OCI-M2 (cell line): Measurements from ENCODE around the gene DSC1.
"Not testable (repeated sequence)": the region's sequence is repeated elsewhere in the genome, so short reads cannot be mapped to it uniquely, and the experiment has no call there.

ENCODE experiments used
- DNase-seq: peaks from one replicate; lab custom pipeline; 2025; ENCODE audit not compliant: unreplicated experiment; lab: John Stamatoyannopoulos, UW

DSC1 gene

DNA sequence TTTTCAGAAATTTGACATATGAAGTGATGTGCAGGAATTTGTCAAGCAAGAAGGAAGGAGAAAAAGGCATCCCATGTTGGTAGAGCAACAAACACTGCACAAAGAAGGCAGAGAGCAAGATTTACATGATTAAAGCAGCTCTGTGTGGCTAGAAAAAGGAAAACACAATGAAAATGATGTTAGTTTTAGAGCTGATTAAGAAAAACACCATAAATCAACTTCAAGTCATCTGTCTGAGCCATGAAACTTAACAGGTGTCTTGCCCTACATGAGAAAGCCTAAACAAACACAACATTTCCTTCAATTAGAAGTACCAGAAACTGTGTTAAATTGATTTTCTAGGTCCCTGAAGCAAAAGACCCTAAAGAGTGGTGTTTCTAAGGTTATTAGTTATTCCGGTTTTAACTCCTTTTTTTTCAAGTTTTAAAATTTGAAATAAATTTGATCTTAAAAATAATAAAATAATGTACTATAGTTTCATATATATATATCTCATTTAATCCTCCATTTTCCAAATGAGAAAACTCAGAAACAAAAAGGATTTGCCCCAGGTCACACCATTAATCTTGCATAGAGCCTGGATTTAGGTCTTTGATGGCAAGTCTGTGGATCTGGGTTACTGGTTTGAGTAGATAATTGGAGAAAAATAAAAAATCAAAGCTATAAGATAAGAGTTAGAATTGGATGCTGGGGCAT, 8.6 kb upstream of the DSC1 start:
- DNase-seq = no peak

DNA sequence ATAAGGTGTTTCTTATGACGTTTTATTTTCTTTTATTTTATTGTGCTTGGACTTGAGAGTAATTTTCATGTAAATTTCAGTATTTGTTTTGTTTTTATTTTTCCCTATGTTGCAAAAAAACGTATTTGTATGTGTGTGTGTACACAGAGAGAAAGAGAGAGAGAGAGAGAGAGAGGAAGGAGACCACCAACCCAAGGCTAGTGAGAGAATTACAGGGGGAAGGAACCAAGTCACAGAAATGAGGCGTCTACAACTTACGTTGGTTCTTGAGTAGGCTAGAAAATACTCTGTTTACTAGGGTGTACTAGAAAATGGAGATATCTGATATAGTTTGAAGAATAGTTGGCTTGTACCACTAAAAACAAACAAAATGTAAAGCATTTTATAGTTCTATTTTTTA, 7.7 kb upstream of the DSC1 start:
- DNase-seq = no peak

DNA sequence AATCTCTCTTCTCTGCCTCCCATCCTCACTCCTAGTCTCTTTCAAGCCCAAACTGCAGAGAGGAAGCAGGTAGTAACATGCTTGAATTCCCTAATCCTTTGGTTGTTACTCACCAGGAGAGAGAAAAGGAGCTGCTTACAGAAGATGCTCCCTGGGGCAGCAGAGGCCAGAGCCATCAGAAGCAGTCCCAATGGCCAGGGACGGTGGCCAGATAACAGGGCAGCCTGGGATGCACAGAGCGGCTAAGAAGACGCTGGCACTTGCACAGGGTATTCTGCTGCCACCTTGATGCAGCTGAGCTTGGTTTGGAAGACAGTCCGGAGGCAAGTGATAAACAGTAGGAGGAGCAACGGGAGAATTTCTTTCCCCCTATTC, 250 bp downstream of the DSC1 start:
- no peak for DNase-seq

DNA sequence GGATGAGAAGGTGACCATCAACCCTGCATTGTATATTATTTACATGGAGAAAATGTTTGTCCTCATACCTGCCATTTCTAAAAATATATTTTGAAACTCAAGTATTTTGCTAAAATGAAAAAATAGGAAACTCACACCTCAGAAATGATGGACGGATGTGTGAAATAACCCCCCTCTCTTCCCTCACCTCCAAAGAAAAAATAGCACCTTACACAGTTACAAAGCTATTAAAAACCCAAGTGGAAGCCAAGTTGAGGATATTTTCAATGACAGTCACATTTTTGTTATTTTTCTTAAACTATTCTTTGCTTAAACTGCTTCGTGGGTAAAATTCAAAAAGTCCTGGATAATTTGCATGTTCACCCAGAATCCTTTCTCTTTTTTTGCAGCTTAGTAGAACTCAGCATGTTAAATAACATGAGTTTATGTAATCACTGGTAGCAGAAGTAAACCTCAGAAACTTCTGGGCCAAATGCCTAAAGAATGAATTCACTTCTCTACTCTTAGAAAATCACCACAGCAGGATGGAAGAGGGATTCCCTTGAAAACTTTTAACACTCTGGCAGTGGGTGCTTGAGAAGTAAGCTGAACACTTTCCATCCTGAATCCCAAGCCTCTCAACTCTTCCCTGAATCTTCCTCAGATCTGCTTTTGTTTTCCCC, 768 bp downstream of the DSC1 start:
- DNase-seq = no peak

DNA sequence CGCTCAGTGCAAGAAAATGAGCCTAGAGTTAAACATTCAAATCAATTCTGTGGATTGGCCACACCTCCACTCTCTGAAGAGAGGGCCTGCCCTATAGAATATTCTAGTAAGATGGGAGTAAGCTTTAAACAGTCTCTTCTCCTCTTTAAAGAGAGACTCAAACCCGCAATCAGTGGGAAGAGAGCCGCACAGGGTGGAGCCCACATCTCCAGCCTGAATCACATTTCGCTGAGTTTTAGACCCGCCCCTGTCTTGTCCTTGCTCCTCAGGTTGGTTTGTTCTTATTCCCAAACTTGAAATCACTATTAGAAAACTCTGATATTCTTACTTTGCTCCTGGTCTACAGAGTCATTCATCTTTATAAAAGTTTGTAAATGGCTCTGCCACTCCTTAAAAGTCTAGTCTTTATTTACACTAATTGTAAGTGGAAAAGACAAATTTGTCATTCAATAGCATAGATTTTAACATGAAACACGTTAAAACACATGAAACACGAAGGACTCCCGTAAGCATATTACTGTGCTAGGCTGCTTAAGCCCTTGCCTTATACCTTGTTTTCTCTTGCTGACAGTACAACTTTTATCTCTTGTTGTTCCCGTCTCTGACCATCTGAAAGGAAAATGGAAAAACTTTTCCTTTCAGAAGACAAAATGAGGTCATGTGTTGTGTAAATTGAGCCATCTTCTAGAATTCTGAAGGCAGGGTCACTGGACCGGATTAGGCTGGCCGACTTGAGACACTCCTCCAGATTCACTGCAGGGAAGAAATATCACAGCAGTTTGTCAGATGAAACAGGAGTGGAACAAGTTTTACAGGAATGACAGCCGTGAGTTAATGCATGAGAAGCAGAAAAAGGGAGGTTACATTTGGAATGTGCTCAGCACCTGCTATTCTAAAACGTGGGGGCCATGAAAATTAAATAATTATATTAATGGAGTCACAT, 5.6 kb downstream of the DSC1 start:
- DNase-seq = no peak

DNA sequence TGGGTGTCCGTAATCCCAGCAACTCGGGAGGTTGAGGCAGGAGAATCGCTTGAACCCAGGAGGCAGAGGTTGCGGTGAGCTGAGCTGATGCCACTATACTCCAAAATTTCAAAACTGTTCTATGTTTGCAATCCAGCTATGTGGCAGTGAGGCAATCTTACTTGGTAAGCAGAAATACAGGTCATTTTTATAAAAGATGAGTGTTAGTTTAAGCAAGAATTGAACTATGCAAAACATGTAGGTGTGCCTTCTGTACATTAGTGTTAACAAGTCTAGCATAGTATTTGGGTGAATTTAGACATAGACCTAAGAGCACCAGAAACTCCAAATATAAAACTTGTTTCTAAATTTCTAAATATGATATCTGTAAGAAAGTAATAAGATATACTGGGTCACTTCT, 7.2 kb downstream of the DSC1 start:
- no peak for DNase-seq

DNA sequence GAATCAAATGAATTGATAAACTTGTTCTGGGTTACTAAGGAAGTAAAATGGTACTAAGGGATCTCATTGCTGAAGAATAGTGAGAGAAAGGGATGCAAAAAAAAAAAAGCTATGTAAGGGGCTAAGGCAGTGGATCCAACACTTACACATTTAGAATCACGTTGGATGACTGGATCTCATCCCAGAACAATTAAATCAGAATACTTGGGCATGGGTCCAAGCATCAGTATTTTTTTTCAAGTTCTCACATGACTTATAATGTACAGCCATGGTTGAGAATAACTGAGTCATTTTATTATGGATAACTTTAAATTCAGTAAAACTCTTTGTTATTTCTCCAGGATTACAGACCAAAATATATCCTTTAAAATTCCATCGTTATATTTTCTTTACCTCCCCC, 8.5 kb downstream of the DSC1 start:
- DNase-seq = no peak

DNA sequence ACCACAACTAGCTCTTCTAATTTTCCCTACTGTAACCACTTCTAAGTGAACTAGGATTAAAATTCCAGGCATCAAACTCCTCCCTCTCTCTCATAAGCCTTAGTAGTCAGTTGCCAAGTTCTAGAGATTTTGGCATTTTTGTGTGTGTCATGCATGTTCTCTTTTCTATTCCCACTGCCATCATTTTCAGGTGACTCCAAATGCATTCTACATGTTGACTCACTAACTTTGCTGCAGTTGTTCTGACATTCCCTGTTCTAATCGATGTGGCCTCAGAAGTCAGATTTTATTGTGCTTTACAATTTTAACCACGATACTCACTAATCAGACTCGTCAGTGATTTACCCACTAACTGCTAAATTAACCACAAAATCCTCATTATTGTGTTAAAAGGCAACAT, 13.3 kb downstream of the DSC1 start:
- no peak for DNase-seq

DNA sequence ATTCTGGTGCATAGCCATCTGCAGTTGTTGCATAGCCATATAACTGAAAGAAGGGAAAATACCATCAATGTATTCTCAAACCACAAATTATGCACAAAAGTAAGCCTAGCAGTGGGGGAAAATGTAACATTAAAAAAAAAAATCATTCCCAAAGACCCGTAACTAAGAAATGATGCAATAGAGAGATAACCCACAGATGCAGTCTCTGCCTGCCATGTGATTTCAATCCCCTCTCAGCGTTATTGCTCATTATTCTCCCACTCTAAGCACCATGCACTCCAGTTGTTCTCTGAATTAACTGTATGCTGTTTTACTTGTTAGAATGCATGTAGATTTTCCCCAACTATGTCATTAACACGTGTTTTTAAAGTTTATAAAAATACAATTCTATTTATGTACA, 14.1 kb downstream of the DSC1 start:
- DNase-seq = no peak

DNA sequence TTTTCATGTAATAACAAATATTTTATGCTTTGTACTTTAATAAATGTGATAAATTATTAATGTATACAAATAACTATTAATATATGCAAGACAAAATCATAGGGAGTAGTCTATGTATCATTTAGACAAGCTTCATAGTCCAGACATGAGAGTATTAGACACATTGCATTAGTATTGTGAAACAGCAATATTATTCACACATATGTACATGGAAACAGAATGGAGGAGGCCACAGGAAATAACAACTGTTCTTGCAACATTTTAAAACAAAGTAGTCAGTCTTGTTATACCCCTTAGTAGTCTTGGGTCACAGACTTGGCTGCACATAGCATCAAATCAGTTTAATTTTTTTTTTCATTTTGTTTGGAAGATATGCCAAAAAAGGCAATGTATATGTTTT, 15.8 kb downstream of the DSC1 start:
- DNase-seq = no peak

DNA sequence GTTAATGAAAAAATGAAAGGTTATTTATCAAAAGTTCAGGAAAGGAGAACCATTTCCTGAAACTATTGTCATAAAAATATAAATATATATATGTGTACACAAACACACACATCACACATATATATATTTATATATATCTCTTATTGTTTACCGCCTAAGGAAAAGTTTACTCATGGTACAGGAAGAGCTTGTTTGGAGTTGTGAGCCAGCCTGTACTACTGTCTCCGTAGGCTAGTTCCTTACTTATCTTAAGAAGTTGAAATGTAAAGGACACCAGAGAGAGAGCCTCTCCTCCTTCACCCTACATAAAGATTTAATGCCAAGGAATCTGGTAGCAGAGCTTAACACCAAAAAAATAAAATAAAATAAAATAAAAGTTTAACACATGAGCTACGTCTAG, 19.6 kb downstream of the DSC1 start:
- no peak for DNase-seq

DNA sequence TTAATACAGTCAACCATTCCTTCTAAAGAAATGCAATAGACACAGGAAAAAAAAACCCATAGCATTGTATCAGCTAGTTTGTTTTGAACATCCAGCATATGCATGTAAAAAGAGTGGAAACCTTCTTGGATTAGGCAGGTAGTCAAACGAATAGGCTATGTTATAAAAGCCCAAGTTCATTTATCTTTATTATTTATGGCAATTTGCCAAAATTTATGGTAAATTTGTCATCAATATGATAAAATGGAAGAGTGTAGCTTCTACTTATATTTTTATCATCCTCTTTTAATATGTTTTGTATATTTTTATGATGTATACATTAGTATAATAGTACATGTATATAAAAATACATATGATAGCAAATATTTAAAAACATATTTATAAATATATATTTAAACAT, 23.9 kb downstream of the DSC1 start:
- DNase-seq = no peak

DNA sequence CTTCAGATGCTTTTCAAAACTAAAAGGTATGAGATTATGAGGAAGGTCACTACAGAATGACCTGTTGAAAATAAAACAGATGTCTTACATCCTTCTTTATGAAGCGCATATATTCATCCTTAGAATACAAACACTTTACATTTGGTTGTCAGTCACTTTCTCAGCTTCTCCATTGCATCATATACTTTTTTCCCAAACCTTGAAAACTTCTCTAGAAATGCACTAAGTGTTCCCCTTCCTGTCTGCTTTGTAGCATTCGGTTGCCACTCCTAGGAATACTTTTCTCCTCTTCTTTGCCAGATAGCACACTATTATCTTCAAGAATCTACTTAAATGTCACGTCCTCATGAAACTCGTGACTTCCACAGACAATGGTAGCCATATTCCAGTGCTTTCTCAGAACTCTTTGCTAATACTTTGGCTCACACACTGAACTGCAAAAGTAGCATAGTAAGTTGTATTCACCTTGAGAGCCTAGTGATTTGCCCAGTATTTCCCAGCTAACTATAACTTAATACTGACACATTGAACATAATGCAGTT, 27.6 kb downstream of the DSC1 start:
- no peak for DNase-seq

DNA sequence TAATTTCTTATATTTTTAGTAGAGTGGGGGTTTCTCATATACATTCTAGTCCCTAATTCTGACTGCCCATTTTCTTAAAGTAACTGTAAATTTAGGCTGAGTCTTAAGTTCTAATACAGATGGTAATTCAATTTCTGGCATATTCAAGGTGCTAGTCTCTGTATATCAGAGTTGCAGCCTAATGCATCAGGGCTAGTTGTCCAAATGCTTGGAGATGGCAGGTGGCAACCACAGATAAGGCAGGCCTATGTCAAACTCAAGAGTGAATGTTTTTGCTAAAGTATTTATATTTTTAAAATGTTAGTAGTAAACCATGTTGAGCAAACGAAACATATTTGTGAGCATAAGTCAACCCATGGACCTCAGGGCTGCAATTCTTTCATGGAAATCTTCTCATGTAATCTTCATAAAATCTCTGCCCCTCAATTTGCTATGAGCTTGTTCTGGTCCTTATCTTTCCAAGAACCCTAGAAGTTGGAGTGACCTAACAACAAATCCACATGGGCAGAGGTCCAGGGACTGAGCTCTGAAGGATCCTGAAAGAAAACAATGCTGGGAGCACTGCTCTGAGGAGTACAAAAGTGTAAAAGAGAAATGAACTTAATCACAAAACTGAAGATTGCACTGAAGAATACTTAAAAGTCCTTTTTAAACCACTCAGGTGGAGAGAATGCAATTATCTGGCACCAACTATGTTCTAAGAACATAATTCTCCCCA, 33.1 kb downstream of the DSC1 start:
- DNase-seq = no peak

DNA sequence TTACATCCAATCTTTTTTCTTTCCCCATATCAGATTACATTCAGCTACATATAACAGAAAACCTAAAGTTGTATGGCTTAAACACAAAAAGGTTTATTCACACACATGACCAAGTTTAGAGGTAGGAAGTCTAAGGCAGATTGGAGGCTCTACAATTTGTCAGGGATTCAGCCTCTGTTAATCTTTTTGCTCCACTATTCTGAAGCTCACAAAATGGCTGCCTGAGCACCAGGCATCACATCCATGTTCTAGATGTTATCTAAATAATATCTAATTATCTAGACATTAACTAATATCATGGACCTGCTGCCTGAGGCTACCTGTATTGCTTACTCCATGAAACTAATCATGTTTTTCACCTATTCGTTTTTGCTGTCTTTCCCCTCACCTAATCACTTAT, 36.8 kb downstream of the DSC1 start:
- DNase-seq = no peak

DNA sequence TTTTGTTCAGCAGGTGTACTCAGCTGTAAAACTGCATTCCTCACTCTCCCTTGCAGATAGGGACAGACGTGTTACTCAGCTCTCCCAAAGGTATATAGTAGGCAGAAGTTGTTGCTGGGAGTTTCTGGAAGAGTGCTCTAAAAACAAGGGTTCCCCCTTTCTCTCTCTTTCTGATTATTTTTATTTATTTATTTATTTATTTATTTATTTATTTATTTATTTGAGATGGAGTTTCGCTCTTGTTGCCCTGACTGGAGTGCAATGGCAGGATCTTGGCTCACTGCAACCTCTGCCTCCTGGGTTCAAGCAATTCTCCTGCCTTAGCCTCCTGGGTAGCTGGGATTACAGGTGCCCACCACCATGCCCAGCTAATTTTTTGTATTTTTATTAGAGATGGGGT, 39.5 kb downstream of the DSC1 start:
- DNase-seq = not testable (repeated sequence)

DNA sequence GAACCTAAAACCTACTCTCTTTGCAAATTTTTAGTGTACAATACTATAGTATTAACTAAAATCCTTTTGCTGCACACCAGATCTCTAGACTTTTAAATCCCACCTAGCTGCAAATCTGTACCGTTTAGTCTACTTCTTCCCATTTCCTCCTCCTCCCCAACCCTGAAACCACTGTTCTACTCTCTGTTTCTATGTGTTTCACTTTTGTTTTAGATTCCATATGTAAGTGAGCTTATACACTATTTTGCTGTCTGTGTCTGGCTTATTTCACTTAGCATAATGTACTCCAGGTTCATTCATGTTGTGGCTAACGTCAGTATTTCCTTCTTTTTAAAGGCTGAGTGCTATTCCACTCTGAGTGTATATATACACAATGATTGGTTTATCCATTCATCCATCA, 42.1 kb downstream of the DSC1 start:
- DNase-seq = no peak

DNA sequence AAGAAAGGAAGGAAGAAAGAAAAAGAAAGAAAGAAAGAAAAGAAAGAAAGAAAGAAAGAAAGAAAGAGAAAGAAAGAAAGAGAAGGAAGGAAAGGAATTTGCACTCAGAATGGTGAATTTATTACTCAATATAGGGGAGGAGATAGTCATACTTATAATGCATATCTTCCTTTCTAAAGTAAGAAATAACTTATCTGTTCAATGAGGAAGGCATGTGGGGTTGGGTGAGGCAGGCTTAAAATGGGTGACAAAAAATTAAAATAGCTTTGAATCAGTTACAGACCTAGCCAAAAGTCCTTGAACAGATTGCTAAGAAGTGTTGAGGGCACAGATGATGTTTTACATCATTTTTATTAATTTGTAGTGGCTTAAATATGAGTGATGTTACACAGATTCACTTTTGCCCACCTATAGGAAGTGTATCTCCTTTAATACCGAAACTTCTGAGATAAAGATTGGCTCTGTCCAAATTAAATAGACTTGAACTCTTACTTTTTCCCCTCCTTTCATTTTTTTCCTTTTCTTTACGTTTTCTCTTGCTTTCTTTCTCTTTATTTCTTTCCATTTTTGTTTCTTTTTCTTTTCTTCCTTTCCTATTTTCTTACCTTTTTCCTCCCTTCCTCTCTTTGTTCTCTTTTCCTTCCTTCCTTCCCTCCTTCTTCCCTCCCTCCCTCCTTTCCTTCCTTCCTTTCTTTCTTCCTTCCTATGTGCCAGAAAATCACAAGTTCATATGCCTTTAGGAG, 45.6 kb downstream of the DSC1 start:
- no peak for DNase-seq

DNA sequence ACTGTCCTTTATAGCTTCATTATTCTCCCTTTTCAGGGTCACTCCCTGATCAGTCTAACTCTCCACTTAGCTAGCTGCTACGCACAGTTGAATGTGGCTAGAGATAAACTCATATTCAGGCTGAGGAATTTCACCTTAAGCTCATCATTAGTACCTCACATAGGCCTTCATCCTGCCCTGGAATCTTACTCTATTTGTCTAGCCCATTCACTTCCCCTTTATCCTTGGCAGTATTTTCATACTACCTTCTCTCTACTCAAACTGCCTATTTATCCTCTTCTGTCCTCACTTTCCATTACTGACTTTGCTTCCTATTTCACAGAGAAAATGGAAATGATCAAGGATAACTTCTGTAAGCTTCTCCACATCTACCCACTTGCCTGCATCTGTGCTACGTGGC, 49.9 kb downstream of the DSC1 start:
- no peak for DNase-seq

DNA sequence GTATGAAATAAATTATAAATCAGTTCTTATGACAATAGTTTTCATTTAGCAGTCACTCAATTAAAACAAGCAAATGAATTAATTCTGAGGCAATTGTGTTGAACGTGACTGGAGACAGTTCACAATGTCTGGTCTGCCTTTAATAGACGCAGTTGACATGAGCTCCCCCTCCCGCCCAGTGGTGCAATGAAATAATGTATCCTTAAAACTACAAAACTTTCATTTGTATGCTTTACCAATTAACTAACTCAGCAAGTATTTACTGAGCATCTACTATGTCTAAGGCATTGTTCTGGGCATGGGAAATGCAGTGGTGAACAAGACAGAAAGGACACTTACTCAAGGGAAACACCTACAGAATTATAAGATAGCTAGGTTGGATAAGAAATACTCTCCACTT, 56.9 kb downstream of the DSC1 start:
- no peak for DNase-seq
